ENCODE results near the gene RASA1. TPM values are rescaled to one million over a fixed set of nuclear protein-coding genes. Genes with fewer than 3 reads are reported as not detected.

The RASA1 gene
- total RNA-seq, 1 experiment from 2014 or later, result 29.0 TPM

GRCh38 chr5:87243161-87243844, 24.4 kb upstream of the RASA1 start:
- intact Hi-C loops (cut with micrococcal nuclease; ENCODE audit: unreplicated experiment), result no loop called here
- in situ Hi-C loops (cut with HindIII; ENCODE audit: low pct_unique_long_range_greater_than_20kb, low sequenced_read_pairs), result no loop called here

GRCh38 chr5:87245451-87245850, 22.2 kb upstream of the RASA1 start:
- DNase-seq (ENCODE audit: low read depth, low spot score), result no peak
- Histone ChIP-seq H3K4me1 (ENCODE audit: control insufficient read depth, insufficient read depth, low read length) (no peaks in the 10 kb centered on the region), H3K27me3 (ENCODE audit: control insufficient read depth, insufficient read depth, low read length) (no peaks in the 10 kb centered on the region; the same call in none of the 2 replicates), H3K9me3 (ENCODE audit: control insufficient read depth, insufficient read depth, low read depth, low read length) (no peaks in the 10 kb centered on the region), H3K4me3 (ENCODE audit: low read depth in 2 of 2, low read length in 2 of 2) (no peak overlapping the region), H3K27ac (ENCODE audit: low read length) (no peak overlapping the region), H3K36me3 (ENCODE audit: control insufficient read depth, insufficient read depth, low read length) (no peaks in the 10 kb centered on the region)
- TF ChIP-seq, protein P1, sequence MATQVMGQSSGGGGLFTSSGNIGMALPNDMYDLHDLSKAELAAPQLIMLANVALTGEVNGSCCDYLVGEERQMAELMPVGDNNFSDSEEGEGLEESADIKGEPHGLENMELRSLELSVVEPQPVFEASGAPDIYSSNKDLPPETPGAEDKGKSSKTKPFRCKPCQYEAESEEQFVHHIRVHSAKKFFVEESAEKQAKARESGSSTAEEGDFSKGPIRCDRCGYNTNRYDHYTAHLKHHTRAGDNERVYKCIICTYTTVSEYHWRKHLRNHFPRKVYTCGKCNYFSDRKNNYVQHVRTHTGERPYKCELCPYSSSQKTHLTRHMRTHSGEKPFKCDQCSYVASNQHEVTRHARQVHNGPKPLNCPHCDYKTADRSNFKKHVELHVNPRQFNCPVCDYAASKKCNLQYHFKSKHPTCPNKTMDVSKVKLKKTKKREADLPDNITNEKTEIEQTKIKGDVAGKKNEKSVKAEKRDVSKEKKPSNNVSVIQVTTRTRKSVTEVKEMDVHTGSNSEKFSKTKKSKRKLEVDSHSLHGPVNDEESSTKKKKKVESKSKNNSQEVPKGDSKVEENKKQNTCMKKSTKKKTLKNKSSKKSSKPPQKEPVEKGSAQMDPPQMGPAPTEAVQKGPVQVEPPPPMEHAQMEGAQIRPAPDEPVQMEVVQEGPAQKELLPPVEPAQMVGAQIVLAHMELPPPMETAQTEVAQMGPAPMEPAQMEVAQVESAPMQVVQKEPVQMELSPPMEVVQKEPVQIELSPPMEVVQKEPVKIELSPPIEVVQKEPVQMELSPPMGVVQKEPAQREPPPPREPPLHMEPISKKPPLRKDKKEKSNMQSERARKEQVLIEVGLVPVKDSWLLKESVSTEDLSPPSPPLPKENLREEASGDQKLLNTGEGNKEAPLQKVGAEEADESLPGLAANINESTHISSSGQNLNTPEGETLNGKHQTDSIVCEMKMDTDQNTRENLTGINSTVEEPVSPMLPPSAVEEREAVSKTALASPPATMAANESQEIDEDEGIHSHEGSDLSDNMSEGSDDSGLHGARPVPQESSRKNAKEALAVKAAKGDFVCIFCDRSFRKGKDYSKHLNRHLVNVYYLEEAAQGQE (IDR thresholded peaks at IDR 0.05; ENCODE audit: insufficient read depth in 1 of 2, low read depth in 2 of 2, low read length in 1 of 2), result no peak
- TF ChIP-seq TCF7L2 (IDR thresholded peaks at IDR 0.05; ENCODE audit: low read depth, low read length), result no peak
- TF ChIP-seq CTCF (IDR thresholded peaks at IDR 0.05), result no peak
- no peak for TF ChIP-seq POLR2AphosphoS5 (IDR thresholded peaks at IDR 0.05; ENCODE audit: low read depth, low read length)
- TF ChIP-seq SIN3A (IDR thresholded peaks at IDR 0.05; ENCODE audit: borderline replicate concordance, insufficient read depth, low read depth, low read length), result no peak
- ATAC-seq, result no peak
- no TSS peak for BruUV-seq (replicated peaks)
- CTCF ChIA-PET, result no interaction called here
- POLR2A ChIA-PET, result no interaction called here
- intact Hi-C loops (cut with micrococcal nuclease; ENCODE audit: unreplicated experiment), result no loop called here
- in situ Hi-C loops (cut with HindIII; ENCODE audit: low pct_unique_long_range_greater_than_20kb, low sequenced_read_pairs), result no loop called here

More at GRCh38 chr5:87243161-87243844, 24.4 kb upstream of the RASA1 start:
- Histone ChIP-seq H3K4me3 (ENCODE audit: low read depth in 2 of 2, low read length in 2 of 2) (no peak overlapping the region), H3K36me3 (ENCODE audit: control insufficient read depth, insufficient read depth, low read length) (no peaks in the 10 kb centered on the region), H3K4me1 (ENCODE audit: control insufficient read depth, insufficient read depth, low read length) (no peaks in the 10 kb centered on the region), H3K27me3 (ENCODE audit: control insufficient read depth, insufficient read depth, low read length) (no peaks in the 10 kb centered on the region; the same call in none of the 2 replicates), H3K9me3 (ENCODE audit: control insufficient read depth, insufficient read depth, low read depth, low read length) (no peaks in the 10 kb centered on the region), H3K27ac (ENCODE audit: low read length) (no peak overlapping the region)
- ChIA-PET POLR2A (no interaction called here), CTCF (no interaction called here)
- TF ChIP-seq, protein P1 (IDR thresholded peaks at IDR 0.05; ENCODE audit: insufficient read depth in 1 of 2, low read depth in 2 of 2, low read length in 1 of 2), result no peak
- TF ChIP-seq POLR2AphosphoS5 (IDR thresholded peaks at IDR 0.05; ENCODE audit: low read depth, low read length), result no peak
- TF ChIP-seq SIN3A (IDR thresholded peaks at IDR 0.05; ENCODE audit: borderline replicate concordance, insufficient read depth, low read depth, low read length), result no peak
- TF ChIP-seq TCF7L2 (IDR thresholded peaks at IDR 0.05; ENCODE audit: low read depth, low read length), result no peak
- TF ChIP-seq CTCF (IDR thresholded peaks at IDR 0.05), result no peak
- ATAC-seq (no peak), DNase-seq (ENCODE audit: low read depth, low spot score) (no peak)
- BruUV-seq (replicated peaks), result no TSS peak
